TTC549 (cell line): ENCODE data around the gene ERFE.
"Not testable (repeated sequence)": the region's sequence is repeated elsewhere in the genome, so short reads cannot be mapped to it uniquely, and the experiment has no call there.

ENCODE experiments used
- FAIRE-seq: peaks from 2 replicates; lab custom pipeline; 2012; peaks lifted over from hg19 to GRCh38; lab: Jason Lieb, UNC

ERFE gene

GRCh38 chr2:238158509-238159070 lies at the start of gene ERFE:
TSS of gene ERFE (plus strand) at chr2:238158970. CDS start at chr2:238159008, 38 bp downstream.
- FAIRE-seq = no peak

GRCh38 chr2:238113611-238114010 lies 45.2 kb upstream of the ERFE start:
- no peak for FAIRE-seq

- FAIRE-seq = no peak
These were observed 44.4 kb upstream of the ERFE start for GRCh38 chr2:238114331-238114841.

- no peak for FAIRE-seq
These were observed 43.7 kb upstream of the ERFE start for GRCh38 chr2:238114851-238115660.

GRCh38 chr2:238115709-238116108 lies 43.1 kb upstream of the ERFE start:
- FAIRE-seq = not testable (repeated sequence)

- FAIRE-seq = no peak
These were observed 42.2 kb upstream of the ERFE start for GRCh38 chr2:238116298-238117198.

GRCh38 chr2:238117199-238118154 lies 41.3 kb upstream of the ERFE start:
- no peak for FAIRE-seq

GRCh38 chr2:238119756-238120462 lies 38.9 kb upstream of the ERFE start:
- FAIRE-seq = no peak

GRCh38 chr2:238120463-238121298 lies 38.1 kb upstream of the ERFE start:
- FAIRE-seq = no peak

- FAIRE-seq = no peak
These were observed 37.1 kb upstream of the ERFE start for GRCh38 chr2:238121511-238122286.

- FAIRE-seq = no peak
These were observed 36.2 kb upstream of the ERFE start for GRCh38 chr2:238122287-238123217.

- FAIRE-seq = no peak
These were observed 35.4 kb upstream of the ERFE start for GRCh38 chr2:238123218-238123971.

GRCh38 chr2:238123991-238124470 lies 34.7 kb upstream of the ERFE start:
- FAIRE-seq = no peak

- no peak for FAIRE-seq
These were observed 34.2 kb upstream of the ERFE start for GRCh38 chr2:238124488-238125126.

- FAIRE-seq = no peak
These were observed 33.5 kb upstream of the ERFE start for GRCh38 chr2:238125127-238125885.

GRCh38 chr2:238126338-238126737 lies 32.4 kb upstream of the ERFE start:
- FAIRE-seq = no peak
